ENCODE data around the gene AK2. TPM values are rescaled to one million over a fixed set of nuclear protein-coding genes. Genes with fewer than 3 reads are reported as not detected.
A peak's percentile ranks its signal among the peaks of the same experiment; 100 is the strongest.
"Not testable (repeated sequence)": the region's sequence is repeated elsewhere in the genome, so short reads cannot be mapped to it uniquely, and the experiment has no call there.

The AK2 gene
- polyA plus RNA-seq, 2 of the 4 experiments (the other 2 are of a cell fraction) = 164 to 178 TPM

- FAIRE-seq (no peak), DNase-seq (ENCODE audit: low read depth in 1 of 2, low spot score in 1 of 2) (no peak), ATAC-seq (no peak)
- CTCF ChIA-PET = interaction anchor here (1.0 to 1.7 kb wide), 5 partner anchors 8 to 155 kb away, joined by 3 to 7 read pairs (median 4); no protein-coding TSS in a partner anchor
- Histone ChIP-seq H3K4me2 (no peak overlapping the region), H3K27ac (peak overlapping the region; percentile 16 to 91; a peak in 3 of 6 replicates), H3K9me3 (no peaks in the 10 kb centered on the region), H3K4me3 (no peak overlapping the region), H3K4me1 (peaks cover 24% of the 10 kb centered on the region)
- TF ChIP-seq MAFK (IDR thresholded peaks at IDR 0.05; ENCODE audit: partially characterized antibody) (peak; percentile 6), REST (IDR thresholded peaks at IDR 0.05) (no peak), FOSL2 (IDR thresholded peaks at IDR 0.05) (no peak), FOSL2 (CRISPR knock-in tag; IDR thresholded peaks at IDR 0.05) (no peak), ESRRA (IDR thresholded peaks at IDR 0.05; ENCODE audit: borderline replicate concordance, low read length) (no peak), KDM5A (IDR thresholded peaks at IDR 0.05) (no peak)
- 52% methylated on average over 2 of the region's 2 CpGs for WGBS (ENCODE audit: missing lambda C conversion rate)
- POLR2A ChIA-PET = interaction anchor here (1.2 kb wide), 1 partner anchor 33 kb away, joined by 3 read pairs; the partner anchor contains the start of gene AZIN2
These were observed 11.2 kb upstream of the AK2 start for GRCh38 chr1:33047839-33048305.

- CTCF ChIA-PET = interaction anchor here (1.0 to 1.7 kb wide), 6 partner anchors 8 to 154 kb away, joined by 3 to 7 read pairs (median 4); no protein-coding TSS in a partner anchor
- peak overlapping the region in 1 of 2 experiments; percentile 91; a peak in 3 of 6 replicates for H3K27ac ChIP-seq
- ATAC-seq = no peak
These were observed 10.6 kb upstream of the AK2 start for GRCh38 chr1:33047290-33047689.

GRCh38 chr1:33046234-33046633 lies 9.6 kb upstream of the AK2 start:
- H3K9me3 ChIP-seq; DNase-seq (ENCODE audit: low read depth in 1 of 2, low spot score in 1 of 2); H3K4me3 ChIP-seq; ATAC-seq; FAIRE-seq; H3K27ac ChIP-seq; H3K4me2 ChIP-seq; POLR2A ChIA-PET: not testable (repeated sequence)
- CTCF ChIA-PET = interaction anchor here (0.7 to 3.6 kb wide), 3 partner anchors 8 to 11 kb away, joined by 3 to 15 read pairs (median 7); no protein-coding TSS in a partner anchor
- H3K4me1 ChIP-seq = peaks cover 24% of the 10 kb centered on the region
- 73% methylated on average over 4 of the region's 4 CpGs for WGBS (ENCODE audit: missing lambda C conversion rate)

More at GRCh38 chr1:33047290-33047689, 10.6 kb upstream of the AK2 start:
- no peak overlapping the region for H3K4me3 ChIP-seq
- no peak for DNase-seq (ENCODE audit: low read depth in 1 of 2, low spot score in 1 of 2)
- peaks cover 24% of the 10 kb centered on the region for H3K4me1 ChIP-seq
- no peak for FAIRE-seq
- no peak overlapping the region for H3K4me2 ChIP-seq
- 84% methylated on average over 2 of the region's 2 CpGs for WGBS (ENCODE audit: missing lambda C conversion rate)
- no peaks in the 10 kb centered on the region for H3K9me3 ChIP-seq
- TF ChIP-seq CTCF (IDR thresholded peaks at IDR 0.05) (no peak), JUN (IDR thresholded peaks at IDR 0.05) (no peak), ZNF302 (CRISPR knock-in tag; IDR thresholded peaks at IDR 0.05) (no peak), RCOR1 (IDR thresholded peaks at IDR 0.05; ENCODE audit: low read depth, low read length) (no peak), JUNB (IDR thresholded peaks at IDR 0.05) (no peak), MAFK (IDR thresholded peaks at IDR 0.05; ENCODE audit: partially characterized antibody) (no peak), SMC3 (IDR thresholded peaks at IDR 0.05) (no peak), HDAC2 (IDR thresholded peaks at IDR 0.05) (no peak), BCL3 (IDR thresholded peaks at IDR 0.05) (no peak)
- POLR2A ChIA-PET = interaction anchor here (1.2 kb wide), 1 partner anchor 34 kb away, joined by 3 read pairs; the partner anchor contains the start of gene AZIN2

Measured in A549 (cell line).